Panc1 (cell line): ENCODE measurements around the gene SELENOF. TPM values are rescaled to one million over a fixed set of nuclear protein-coding genes. Genes with fewer than 3 reads are reported as not detected.

Experiments
- ATAC-seq: fragments of 200-7000 bp; cut with Tn5 transposase; 2 replicates; pipeline ENCODE4 v1.9.1; 2020; ENCODE audit warnings: mild to moderate bottlenecking, moderate library complexity
- BruUV-seq: library from RNA; stranded (reverse); fragments of 400-500 nt; replicated peaks from 2 replicates; lab custom pipeline; 2021; lab: Mats Ljungman, UMichigan
- CTCF ChIA-PET: fragments of 300-600 bp; sonication (Branson Sonifier 250); formaldehyde crosslinking; loops from one replicate; lab custom pipeline; 2022; ENCODE audit warnings: antibody characterized with exemption; lab: Charles Lee
- POLR2A ChIA-PET: fragments of 300-600 bp; sonication (Branson Sonifier 250); formaldehyde crosslinking; loops from one replicate; lab custom pipeline; 2022; ENCODE audit warnings: antibody characterized with exemption; lab: Charles Lee
- DNase-seq: peaks from one replicate; pipeline ENCODE4 v3.0.0-alpha.2; 2010; ENCODE audit warnings: low read depth, low spot score
- H3K27ac ChIP-seq: 2 replicates; pipeline ENCODE4 v1.5.1; 2011; ENCODE audit warnings: mild to moderate bottlenecking, low read length, inconsistent platforms
- H3K27me3 ChIP-seq: fragments of 200-500 bp; sonication (Bioruptor generic); 2 replicates; pipeline ENCODE4 v1.6.0; 2014; ENCODE audit warnings: low read length, inconsistent platforms; ENCODE audit not compliant: control insufficient read depth, insufficient read depth
- H3K36me3 ChIP-seq: fragments of 200-500 bp; sonication (Bioruptor generic); 2 replicates; pipeline ENCODE4 v1.5.1; 2014; ENCODE audit warnings: inconsistent platforms, mild to moderate bottlenecking, low read length, moderate library complexity; ENCODE audit not compliant: control insufficient read depth, insufficient read depth
- H3K4me1 ChIP-seq: 2 replicates; pipeline ENCODE4 v1.5.1; 2011; ENCODE audit warnings: inconsistent platforms, mild to moderate bottlenecking, low read length, moderate library complexity; ENCODE audit not compliant: control insufficient read depth, insufficient read depth
- H3K4me3 ChIP-seq, 2 experiments: 2 replicates each; pipeline ENCODE4 v1.5.1; 2011 to 2012; ENCODE audit warnings: low read depth in 2 of 2, low read length in 2 of 2, mild to moderate bottlenecking in 2 of 2, inconsistent platforms in 1 of 2, moderate library complexity in 1 of 2
- H3K9me3 ChIP-seq: fragments of 200-500 bp; sonication (Bioruptor generic); 2 replicates; pipeline ENCODE4 v1.5.1; 2014; ENCODE audit warnings: low read depth, mild to moderate bottlenecking, inconsistent platforms, low read length, moderate library complexity; ENCODE audit not compliant: control insufficient read depth, insufficient read depth
- CTCF ChIP-seq: fragments of 450-650 bp; IDR thresholded peaks from 2 replicates; pipeline ENCODE4 v1.5.1; 2017; ENCODE audit warnings: mild to moderate bottlenecking
- POLR2AphosphoS5 ChIP-seq: IDR thresholded peaks from 2 replicates; pipeline ENCODE4 v1.6.1; 2012; ENCODE audit warnings: mild to moderate bottlenecking, low read depth, low read length, moderate library complexity
- REST ChIP-seq, 2 experiments: IDR thresholded peaks; 2 replicates each; pipeline ENCODE4 v1.6.1; 2011 to 2012; ENCODE audit warnings: low read depth in 2 of 2, control low read depth in 1 of 2, low read length in 1 of 2, mild to moderate bottlenecking in 1 of 2, moderate library complexity in 1 of 2; ENCODE audit not compliant: insufficient read depth in 1 of 2
- SIN3A ChIP-seq: IDR thresholded peaks from 2 replicates; pipeline ENCODE4 v1.6.1; 2012; ENCODE audit warnings: low read depth, mild to moderate bottlenecking, low read length, moderate library complexity, borderline replicate concordance; ENCODE audit not compliant: insufficient read depth
- TCF7L2 ChIP-seq: IDR thresholded peaks from 2 replicates; pipeline ENCODE4 v1.6.1; 2011; ENCODE audit warnings: mild to moderate bottlenecking, low read depth, low read length, inconsistent platforms
- in situ Hi-C: cut with HindIII; loops from 2 replicates; pipeline ENCODE4 v1.10.0; 2016; ENCODE audit warnings: low sequenced_read_pairs, low pct_unique_long_range_greater_than_20kb
- intact Hi-C: fragments of 100-400 bp; cut with micrococcal nuclease; formaldehyde crosslinking; loops from one replicate; pipeline ENCODE4 v1.10.0; 2022; ENCODE audit not compliant: unreplicated experiment
- total RNA-seq: library from RNA; stranded (reverse); gene quantifications from one replicate; pipeline ENCODE4 v1.2.1, GENCODE V29; 2021; ENCODE audit not compliant: unreplicated experiment

SELENOF gene
- total RNA-seq, 1 experiment from 2014 or later = 190 TPM

GRCh38 chr1:86957221-86957620 lies 43.3 kb upstream of the SELENOF start:
- DNase-seq (no peak), ATAC-seq (no peak)
- Histone ChIP-seq H3K27me3 (no peaks in the 10 kb centered on the region), H3K4me3 (no peak overlapping the region), H3K27ac (no peak overlapping the region), H3K36me3 (no peaks in the 10 kb centered on the region), H3K4me1 (no peaks in the 10 kb centered on the region), H3K9me3 (no peaks in the 10 kb centered on the region)
- BruUV-seq = no TSS peak
- POLR2A ChIA-PET = no interaction called here
- in situ Hi-C loops (no loop called here), intact Hi-C loops (no loop called here)
- CTCF ChIA-PET = no interaction called here
- TF ChIP-seq TCF7L2 (no peak), REST (IDR thresholded peaks at IDR 0.05; ENCODE audit: insufficient read depth in 1 of 2, low read depth in 2 of 2, low read length in 1 of 2) (no peak), POLR2AphosphoS5 (no peak), CTCF (no peak), SIN3A (no peak)

- H3K9me3 ChIP-seq = no peaks in the 10 kb centered on the region
- H3K4me3 ChIP-seq = no peak overlapping the region
- no TSS peak for BruUV-seq
- intact Hi-C loops = no loop called here
- ATAC-seq (no peak), DNase-seq (no peak)
- no peak overlapping the region for H3K27ac ChIP-seq
- in situ Hi-C loops = no loop called here
- CTCF ChIA-PET = no interaction called here
- TF ChIP-seq REST (IDR thresholded peaks at IDR 0.05; ENCODE audit: insufficient read depth in 1 of 2, low read depth in 2 of 2, low read length in 1 of 2) = no peak
- TF ChIP-seq SIN3A = no peak
- POLR2A ChIA-PET = no interaction called here
- no peaks in the 10 kb centered on the region for H3K4me1 ChIP-seq
- no peaks in the 10 kb centered on the region for H3K27me3 ChIP-seq
- H3K36me3 ChIP-seq = no peaks in the 10 kb centered on the region
Measured at GRCh38 chr1:86956221-86956620, 42.3 kb upstream of the SELENOF start.
